ENCODE results near the gene ZNF536.

DNA sequence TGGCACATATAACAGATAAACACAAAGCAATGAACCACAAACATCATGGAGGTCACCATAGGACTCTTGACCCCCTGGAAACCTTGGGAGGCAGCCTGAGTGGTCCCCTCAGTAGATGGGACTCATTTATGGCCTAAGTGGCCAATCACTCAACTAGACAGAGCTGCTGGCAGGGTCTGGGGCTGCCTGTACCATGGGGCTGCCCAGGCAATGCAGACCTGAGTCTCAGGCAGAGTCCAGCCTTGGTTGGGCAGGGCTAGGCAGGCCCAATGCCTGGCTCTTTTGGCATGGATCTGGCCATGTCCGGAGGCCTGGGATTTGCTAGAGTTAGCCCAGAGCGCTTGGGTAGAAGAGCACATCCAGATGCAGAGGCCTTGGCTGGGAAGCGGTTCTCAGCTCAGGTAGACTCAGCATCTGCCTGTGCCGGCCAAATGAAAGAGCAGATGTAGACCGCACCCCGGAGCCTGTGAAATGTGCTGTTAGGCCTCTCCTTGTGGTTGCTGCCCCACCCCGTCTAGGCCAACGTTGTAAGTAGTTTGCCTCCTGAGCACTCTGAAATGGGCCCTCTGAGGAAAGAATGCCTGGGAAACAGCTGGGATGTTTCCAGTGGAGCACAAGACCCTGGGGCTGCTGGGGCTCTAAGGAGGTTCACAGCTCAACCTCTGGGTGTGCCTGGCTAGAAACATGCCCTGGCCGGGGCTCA is 171.2 kb downstream of the ZNF536 start:
- TF ChIP-seq, protein P1, sequence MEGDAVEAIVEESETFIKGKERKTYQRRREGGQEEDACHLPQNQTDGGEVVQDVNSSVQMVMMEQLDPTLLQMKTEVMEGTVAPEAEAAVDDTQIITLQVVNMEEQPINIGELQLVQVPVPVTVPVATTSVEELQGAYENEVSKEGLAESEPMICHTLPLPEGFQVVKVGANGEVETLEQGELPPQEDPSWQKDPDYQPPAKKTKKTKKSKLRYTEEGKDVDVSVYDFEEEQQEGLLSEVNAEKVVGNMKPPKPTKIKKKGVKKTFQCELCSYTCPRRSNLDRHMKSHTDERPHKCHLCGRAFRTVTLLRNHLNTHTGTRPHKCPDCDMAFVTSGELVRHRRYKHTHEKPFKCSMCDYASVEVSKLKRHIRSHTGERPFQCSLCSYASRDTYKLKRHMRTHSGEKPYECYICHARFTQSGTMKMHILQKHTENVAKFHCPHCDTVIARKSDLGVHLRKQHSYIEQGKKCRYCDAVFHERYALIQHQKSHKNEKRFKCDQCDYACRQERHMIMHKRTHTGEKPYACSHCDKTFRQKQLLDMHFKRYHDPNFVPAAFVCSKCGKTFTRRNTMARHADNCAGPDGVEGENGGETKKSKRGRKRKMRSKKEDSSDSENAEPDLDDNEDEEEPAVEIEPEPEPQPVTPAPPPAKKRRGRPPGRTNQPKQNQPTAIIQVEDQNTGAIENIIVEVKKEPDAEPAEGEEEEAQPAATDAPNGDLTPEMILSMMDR (IDR thresholded peaks at IDR 0.05), result no peak
- TF ChIP-seq POLR2A (IDR thresholded peaks at IDR 0.05), result no peak

Measured in Peyer's patch (tissue), 4 donors.